HG03103 (cell line): Measurements from ENCODE around the gene POLR3K.

Experiments
- ATAC-seq: cut with Tn5 transposase; IDR thresholded peaks from one replicate; pipeline ENCODE4 v1.9.1; 2021; ENCODE audit warnings: low read depth; ENCODE audit not compliant: unreplicated experiment

Gene POLR3K

GRCh38 chr16:79151-80054, 26.0 kb upstream of the POLR3K start:
- ATAC-seq: no peak

- peak; percentile 15 for ATAC-seq
Observed at GRCh38 chr16:78444-79150, 25.2 kb upstream of the POLR3K start.

GRCh38 chr16:77807-78443, 24.5 kb upstream of the POLR3K start, which contains the start of gene MPG:
TSS of gene MPG (plus strand) at chr16:78225. CDS start at chr16:78310, 85 bp downstream.
- peak; percentile 49 for ATAC-seq

GRCh38 chr16:77273-77806, 23.9 kb upstream of the POLR3K start:
- no peak for ATAC-seq

DNA sequence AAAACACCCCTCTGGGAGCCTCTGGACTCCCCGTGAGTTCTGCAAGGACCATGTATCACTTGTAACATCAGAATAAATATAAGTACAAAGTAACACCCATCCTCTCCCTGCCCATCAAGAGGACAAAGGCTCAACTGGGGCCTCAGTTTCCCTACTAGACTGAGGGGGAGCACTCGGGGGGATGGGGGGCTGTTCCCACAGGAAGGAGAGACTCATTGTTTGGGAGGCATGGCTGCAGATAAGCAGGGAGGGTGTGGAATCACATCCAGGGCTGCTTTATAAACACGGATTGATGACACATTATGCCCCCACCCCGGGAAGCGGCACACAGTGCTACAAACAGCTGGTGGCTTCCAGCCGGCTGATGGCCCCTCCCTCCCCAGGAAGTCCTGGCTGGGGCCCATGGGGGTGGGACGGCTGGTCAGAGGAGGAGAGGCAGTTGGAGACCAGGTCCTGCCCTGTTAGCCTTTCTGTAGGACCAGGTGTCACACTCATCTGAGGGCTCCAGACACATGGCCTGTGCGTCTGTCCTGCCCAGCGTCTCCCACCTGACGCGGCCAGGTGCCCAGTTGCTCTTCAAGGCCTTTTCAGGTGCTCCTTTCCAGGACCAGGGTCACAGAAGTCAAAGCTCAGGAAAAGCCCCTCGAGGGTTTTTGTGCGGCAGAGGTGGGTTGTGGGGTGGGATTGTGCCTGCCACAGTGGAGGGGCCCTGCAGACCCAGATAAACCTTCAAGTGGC, 23.3 kb upstream of the POLR3K start:
- ATAC-seq: no peak

DNA sequence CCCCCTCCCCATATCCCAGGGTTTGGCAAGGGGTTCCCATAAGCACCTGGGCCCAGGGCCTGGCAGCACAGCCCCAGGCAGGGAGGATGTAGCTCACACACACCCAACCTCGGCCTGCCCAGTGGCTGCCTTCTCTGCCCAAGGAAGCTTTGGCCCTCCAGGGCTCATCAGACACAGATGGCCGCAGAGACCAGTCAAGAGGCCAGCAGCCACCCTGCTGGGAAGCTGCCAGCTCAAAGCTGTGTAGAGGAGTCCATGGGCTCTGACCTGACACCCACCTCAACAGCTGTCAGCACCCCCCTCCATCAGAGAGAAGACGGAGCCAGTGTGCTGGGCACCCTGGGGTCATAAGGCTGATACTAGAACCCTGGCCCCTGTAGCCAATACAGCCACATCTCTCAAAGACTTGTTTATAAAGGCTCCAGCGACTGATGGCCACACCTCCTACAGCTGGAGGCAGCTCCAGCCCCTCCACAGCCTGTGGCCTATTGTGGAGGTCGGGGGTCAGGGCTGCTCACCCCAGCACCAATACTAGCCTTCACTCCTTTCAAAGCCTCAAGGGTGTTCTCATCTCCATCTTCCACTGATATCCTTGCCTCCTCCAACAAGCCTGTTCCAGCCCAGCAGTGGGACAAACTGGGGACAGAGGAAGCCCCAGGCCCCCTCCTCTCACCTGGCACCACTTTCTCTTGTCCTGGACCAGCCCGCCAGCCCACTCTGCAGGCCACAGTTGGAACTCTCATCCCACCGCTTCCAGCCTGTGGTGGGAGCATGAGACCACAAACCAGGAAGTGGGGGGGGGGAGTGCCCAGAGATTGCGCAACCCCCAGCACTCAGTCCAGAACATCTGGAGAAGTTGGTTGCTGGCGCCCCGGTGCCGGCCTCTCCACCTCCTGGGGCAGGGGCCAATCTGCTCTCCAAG, 22.4 kb upstream of the POLR3K start:
- ATAC-seq: no peak

- no peak for ATAC-seq
Observed at GRCh38 chr16:74747-75334, 21.4 kb upstream of the POLR3K start.

GRCh38 chr16:74051-74746, 20.8 kb upstream of the POLR3K start:
- ATAC-seq: no peak

DNA sequence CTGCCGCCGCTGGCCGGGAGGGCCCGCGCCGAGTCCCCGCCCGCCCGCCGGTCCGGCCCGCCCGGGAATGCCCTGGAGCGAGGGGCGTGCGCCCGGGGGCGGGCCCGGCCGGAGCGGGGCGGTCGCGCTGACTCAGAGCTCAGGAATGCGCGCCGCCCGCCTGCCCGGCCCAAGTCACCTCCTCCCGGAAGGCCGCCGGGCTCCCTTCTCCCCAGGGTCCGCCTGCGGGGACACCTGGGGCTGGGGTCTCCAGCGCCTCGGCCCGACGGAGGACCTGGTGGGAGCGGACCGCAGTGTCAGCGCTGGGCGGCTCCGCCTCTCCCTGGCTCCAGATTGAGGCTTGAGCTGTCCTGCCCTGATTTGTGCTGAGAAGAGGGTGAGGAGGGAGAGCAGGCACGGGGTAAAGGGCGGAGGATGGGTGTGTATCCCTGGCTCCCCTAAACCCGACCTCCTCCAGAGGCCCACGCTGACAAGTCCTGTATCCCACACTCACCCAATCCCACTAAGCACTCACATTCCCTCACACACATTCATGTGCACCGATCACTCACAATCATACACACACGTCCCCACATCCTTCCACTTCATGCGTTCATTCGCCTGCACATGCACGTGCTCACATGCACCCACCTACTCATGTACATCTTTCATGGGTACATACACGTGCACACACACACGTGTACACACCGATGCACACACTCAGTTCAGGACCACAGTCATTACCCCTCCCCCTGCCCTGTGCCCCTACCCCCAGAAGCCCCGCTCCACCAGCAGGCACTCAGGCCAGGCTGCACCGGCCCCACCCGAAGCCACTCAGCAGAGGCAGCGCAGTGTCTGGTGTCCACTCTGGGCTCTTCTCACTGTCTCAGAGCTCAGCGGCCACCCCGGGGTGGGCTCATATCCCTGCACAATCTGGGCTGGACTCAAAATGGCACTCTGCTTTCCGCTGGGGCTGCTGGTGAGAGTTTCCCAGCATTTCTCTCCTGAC, 19.4 kb upstream of the POLR3K start, which contains the start of gene RHBDF1:
Gene RHBDF1, minus strand, starts transcription at position 71 of the 988 bp plus-strand sequence. CDS start 7,616 bp downstream, outside the sequence.
- ATAC-seq: no peak

DNA sequence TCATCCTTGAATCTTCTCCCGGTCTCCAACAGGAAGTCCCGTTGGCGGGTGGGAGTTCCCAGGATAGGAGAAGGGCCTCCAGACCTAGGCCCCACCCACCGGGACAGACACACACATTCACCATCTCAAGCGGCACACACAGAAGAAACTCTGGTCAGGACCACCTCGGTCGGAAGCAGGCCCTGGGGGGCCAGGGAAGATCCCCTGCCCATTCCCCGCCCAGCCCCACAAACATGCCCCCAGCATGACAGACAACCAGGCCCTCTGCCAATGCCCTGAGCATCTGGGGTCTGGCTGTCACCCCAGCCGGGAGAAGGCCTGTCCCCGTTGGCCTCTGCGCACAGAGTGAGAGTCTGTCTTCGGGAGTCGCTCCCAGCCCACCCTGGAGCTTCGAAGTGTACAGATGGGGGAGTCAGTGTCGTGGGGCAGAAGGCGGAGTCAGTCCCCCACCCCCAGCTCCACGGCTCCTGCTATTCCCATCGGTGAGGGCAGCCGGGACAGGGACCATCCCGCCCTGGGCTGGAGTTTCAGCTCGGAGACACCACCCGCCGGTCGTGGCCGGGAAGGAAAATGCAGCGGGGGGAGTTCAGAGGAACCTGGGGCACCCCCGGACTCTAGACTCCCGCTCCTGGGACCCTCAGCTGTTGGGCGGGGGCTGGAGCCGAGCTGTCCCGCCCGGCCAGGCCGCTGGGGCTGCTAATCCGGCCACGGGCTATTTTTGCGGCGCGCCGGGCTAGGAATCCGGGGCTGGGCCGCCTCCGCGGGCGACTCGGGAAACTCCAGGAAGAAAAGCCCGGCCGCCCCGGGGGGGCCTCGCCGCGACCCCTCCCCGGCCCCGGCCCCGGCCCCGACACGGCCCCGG, 18.4 kb upstream of the POLR3K start:
- ATAC-seq: no peak

DNA sequence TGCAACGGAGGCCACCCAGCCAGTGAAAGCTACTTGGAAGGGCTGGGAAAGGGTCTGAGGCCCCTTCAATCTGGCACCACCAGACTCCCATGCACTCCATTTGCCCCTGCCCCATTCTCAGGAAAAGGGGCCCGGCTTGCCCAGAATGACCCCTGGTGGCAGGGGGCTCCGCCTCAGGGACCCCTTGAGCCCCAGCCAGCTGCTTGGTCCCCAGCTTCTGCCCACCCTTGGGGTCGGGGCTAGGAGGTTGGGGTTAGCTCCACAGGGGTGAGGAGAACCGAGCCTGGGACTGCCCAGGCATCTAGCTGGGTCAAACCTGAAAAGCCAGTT, 17.8 kb upstream of the POLR3K start:
- no peak for ATAC-seq

DNA sequence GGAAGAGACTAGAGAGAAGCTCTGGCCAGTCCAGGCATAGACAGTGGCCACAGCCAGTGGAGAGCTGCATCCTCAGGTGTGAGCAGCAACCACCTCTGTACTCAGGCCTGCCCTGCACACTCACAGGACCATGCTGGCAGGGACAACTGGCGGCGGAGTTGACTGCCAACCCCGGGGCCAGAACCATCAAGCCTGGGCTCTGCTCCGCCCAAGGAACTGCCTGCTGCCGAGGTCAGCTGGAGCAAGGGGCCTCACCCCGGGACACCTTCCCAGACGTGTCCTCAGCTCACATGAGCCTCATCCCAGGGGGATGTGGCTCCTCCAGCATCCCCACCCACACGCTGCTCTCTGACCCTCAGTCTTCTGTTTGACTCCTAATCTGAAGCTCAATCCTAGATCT, 15.8 kb upstream of the POLR3K start:
- ATAC-seq: no peak

DNA sequence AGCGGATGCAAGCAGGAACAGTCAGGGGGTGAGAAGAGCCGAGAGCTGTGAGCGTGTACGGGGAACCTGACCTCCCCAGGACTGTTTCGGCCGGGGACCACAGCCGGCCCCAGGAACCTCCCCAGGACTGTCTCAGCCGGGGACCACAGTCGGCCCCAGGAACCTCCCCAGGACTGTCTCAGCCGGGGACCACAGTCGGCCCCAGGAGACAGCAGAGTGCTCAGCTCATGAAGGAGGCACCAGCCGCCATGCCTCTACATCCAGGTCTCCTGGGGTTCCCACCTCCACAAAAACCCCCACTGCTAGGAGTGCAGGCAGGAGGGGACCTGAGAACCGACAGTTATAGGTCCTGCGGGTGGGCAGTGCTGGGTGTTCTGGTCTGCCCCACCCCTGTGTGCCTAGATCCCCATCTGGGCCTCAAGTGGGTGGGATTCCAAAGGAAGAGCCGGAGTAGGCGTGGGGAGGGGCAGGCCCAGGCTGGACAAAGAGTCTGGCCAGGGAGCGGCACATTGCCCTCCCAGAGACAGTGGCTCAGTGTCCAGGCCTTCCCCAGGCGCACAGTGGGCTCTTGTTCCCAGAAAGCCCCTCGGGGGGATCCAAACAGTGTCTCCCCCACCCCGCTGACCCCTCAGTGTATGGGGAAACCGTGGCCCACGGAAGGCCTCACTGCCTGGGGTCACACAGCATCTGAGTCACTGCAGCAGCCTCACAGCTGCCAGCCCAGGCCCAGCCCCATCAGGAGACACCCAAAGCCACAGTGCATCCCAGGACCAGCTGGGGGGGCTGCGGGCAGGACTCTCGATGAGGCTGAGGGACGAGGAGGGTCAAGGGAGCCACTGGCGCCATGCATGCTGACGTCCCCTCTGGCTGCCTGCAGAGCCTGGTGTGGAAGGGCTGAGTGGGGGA, 14.7 kb upstream of the POLR3K start:
- ATAC-seq: no peak

- no peak for ATAC-seq
Observed at GRCh38 chr16:67183-67791, 13.9 kb upstream of the POLR3K start.
